ENCODE measurements around the gene ARHGAP15.

The ARHGAP15 gene

DNA sequence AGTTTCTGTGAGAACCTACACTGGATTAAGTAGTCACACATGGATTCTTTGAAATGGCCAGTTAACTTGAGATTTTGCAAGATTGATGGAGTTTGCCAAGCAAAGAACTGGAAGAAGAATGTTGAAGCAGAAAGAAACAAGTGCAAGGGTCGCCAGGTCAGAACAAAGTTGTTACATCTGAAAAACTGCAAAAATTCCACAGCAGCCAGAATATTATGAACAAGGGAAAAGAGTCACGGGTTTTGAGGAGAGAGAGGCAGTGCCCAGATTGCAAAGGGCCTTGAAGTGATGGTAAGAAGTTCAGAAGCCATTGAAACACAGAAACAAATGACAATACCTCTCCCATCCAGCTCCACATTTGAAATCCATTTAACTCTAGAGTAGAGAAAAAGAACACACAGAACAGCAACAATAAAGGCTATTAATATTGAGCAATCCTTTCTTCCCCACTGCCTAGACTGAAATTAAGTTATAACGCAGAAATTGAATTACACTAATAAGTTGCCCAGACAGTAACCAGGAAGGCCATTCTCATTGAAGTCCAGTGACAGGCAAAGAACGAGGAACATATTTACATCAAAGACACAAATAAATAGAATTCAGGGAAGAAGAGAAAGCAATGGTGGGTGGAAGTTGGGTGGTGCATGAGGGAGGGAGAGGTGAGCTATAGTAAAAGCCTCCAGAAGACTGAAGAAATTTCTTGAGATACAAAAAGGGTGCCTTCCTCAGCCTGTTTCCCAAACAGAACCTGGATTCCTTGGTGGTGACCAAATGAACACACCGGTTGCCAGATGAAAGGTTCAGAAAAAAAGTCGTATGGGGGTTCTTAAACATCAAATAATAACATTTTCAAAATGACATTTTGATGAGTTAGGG lies 80.6 kb downstream of the ARHGAP15 start:
- TF ChIP-seq, protein P1, sequence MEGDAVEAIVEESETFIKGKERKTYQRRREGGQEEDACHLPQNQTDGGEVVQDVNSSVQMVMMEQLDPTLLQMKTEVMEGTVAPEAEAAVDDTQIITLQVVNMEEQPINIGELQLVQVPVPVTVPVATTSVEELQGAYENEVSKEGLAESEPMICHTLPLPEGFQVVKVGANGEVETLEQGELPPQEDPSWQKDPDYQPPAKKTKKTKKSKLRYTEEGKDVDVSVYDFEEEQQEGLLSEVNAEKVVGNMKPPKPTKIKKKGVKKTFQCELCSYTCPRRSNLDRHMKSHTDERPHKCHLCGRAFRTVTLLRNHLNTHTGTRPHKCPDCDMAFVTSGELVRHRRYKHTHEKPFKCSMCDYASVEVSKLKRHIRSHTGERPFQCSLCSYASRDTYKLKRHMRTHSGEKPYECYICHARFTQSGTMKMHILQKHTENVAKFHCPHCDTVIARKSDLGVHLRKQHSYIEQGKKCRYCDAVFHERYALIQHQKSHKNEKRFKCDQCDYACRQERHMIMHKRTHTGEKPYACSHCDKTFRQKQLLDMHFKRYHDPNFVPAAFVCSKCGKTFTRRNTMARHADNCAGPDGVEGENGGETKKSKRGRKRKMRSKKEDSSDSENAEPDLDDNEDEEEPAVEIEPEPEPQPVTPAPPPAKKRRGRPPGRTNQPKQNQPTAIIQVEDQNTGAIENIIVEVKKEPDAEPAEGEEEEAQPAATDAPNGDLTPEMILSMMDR (conservative IDR thresholded peaks at IDR 0.05): no peak
- no peak overlapping the region for H3K27ac ChIP-seq

DNA sequence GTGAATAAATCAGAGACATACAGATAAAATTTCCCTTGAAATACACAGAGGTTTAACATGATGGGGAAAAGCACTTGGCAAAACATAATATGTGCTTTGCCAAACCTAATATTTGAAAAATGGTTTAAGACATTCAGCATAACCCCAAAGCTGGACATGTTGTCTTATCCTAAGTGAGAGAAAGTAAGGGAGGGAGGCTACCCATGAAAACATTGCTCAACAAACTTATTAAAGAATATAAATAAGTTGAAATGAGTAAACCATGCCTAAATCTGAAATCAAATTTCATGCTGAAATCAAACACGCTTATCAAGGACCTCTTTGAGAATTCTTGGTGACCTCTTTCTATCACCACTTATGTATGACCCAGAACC lies 81.2 kb downstream of the ARHGAP15 start:
- H3K27ac ChIP-seq: no peak overlapping the region
- TF ChIP-seq, protein P1 (conservative IDR thresholded peaks at IDR 0.05): no peak

DNA sequence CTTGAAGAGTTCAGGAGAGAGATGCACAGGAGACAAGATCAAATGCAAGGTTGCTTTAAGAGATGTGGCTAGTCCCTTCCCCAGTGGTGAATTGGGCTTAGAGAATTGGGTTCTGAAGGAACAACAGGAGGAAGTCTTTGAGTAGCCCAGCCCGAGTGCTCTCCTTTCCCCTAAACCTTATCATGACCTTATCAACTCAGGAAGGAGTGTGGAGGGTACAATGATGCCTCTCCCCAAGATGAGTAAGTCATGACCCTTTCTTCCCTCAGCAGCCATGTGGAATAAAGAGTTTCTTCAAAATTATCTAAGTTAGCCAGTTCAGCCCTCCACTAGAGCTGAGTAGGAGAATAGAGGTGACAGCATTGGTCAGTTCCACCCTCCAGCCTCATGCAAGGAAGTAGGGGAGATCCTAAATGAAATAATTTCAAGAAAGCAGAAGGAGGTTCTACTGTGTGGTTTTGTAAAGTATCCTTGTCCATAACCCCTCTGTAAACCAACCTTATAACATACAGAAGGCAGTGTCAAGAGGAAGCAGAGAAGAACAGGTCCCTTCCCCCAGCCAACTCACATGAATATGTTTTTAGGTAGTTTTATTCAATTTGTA lies 88.4 kb downstream of the ARHGAP15 start:
- H3K27ac ChIP-seq: no peak overlapping the region
- TF ChIP-seq, protein P1 (conservative IDR thresholded peaks at IDR 0.05): no peak

DNA sequence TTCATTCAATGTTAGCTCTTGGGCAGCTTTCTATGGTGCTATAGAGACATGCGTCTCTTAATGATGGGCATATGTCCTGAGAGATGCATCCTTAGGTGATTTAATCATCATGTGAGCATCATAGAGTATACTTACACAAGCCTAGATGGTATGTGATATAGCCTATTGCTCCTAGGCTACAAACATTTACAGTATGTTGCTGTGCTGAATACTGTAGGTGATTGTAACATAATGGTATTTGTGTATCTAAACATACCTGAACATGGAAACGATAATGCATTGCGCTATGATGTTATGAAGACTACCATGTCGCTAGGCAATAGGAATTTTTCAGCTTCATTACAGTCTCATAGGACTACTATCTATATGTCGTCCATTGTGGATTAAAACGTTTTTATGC lies 89.4 kb downstream of the ARHGAP15 start:
- TF ChIP-seq, protein P1 (conservative IDR thresholded peaks at IDR 0.05): no peak
- H3K27ac ChIP-seq: no peak overlapping the region

DNA sequence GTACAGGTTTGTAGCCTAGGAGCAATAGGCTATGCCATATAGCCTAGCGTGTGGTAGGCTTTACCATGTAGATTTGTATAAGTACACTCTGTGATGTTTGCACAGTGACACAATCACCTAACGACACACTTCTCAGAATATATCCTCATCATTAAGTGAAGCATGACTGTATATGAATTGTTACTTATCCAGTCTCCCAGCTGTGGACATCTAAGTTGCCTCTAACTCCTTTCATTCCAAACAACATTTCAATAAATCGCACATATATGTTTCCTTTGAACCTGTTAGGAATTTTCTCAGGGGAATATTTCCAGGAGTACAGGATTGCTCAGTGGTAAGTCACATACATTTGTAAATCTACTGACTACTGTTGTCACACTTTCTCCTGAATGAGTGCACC lies 90.0 kb downstream of the ARHGAP15 start:
- TF ChIP-seq, protein P1 (conservative IDR thresholded peaks at IDR 0.05): no peak
- no peak overlapping the region for H3K27ac ChIP-seq

DNA sequence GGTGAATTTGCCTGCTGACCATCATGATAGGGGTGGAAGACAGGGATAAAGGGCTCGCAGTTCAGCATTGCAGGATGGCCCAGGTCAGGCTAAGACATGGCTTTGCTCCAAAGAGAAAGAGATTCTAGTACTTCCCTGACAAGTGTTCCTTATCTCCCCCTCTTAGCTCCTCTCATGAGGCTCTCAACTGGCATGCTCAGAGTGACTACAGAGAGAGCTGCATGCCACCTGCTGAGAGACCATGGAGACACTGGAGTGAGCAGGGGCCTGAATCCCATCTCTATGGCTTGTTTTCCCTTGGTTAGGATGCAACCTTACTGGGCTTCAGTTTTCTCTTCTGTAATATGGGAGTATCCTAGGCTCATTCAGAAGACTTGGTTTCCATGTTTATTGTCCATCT lies 94.3 kb downstream of the ARHGAP15 start:
- TF ChIP-seq, protein P1 (conservative IDR thresholded peaks at IDR 0.05): no peak
- H3K27ac ChIP-seq: no peak overlapping the region

DNA sequence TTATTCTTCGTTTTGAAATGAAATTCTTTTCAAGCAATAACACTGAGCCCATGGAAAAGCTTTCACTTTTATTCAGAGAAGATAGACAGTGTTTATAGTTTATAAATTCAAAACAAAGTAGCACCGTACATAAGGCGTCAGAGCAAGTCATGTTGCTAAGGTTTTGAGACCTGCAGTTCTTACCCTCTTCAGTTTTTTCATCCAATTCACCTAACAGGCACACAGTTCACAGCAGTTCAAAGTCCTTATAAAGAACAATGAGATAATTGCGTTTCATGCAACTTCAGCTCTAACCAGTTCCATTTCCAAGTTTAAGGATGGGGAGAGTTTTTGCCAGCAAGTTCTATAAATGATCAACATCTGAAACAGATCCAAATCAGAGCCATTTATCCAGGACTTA lies 96.7 kb downstream of the ARHGAP15 start:
- H3K27ac ChIP-seq: no peak overlapping the region
- TF ChIP-seq, protein P1 (conservative IDR thresholded peaks at IDR 0.05): no peak
